CD4-positive, alpha-beta T cell treated with Interleukin-4 for 4 hours (primary cell): ENCODE data around the gene FOXI1.
"Not testable (repeated sequence)": the region's sequence is repeated elsewhere in the genome, so short reads cannot be mapped to it uniquely, and the experiment has no call there.

ENCODE experiments used
- DNase-seq: peaks from one replicate; pipeline ENCODE4 v3.0.0-alpha.2; 2020

Gene FOXI1

GRCh38 chr5:170094329-170094728 lies 11.4 kb upstream of the FOXI1 start:
- not testable (repeated sequence) for DNase-seq

- DNase-seq = no peak
These were observed 10.1 kb upstream of the FOXI1 start for GRCh38 chr5:170095646-170096045.

GRCh38 chr5:170097934-170098333 lies 7.8 kb upstream of the FOXI1 start:
- DNase-seq = no peak

- DNase-seq = peak; percentile 56
These were observed 5.4 kb upstream of the FOXI1 start for GRCh38 chr5:170100066-170100943.

- no peak for DNase-seq
These were observed 2.2 kb upstream of the FOXI1 start for GRCh38 chr5:170103447-170103846.

- DNase-seq = no peak
These were observed 1.4 kb upstream of the FOXI1 start for GRCh38 chr5:170104299-170104698.

- DNase-seq = no peak
These were observed 987 bp upstream of the FOXI1 start for GRCh38 chr5:170104710-170105109.

- no peak for DNase-seq
These were observed 2.0 kb downstream of the FOXI1 start for GRCh38 chr5:170107674-170108073.

GRCh38 chr5:170108266-170108785 lies 2.6 kb downstream of the FOXI1 start:
- DNase-seq = no peak

- no peak for DNase-seq
These were observed 3.6 kb downstream of the FOXI1 start for GRCh38 chr5:170109059-170110031.

GRCh38 chr5:170110403-170111087 lies 4.8 kb downstream of the FOXI1 start:
- DNase-seq = no peak

GRCh38 chr5:170111088-170111785 lies 5.5 kb downstream of the FOXI1 start:
- no peak for DNase-seq

GRCh38 chr5:170112876-170113521 lies 7.3 kb downstream of the FOXI1 start:
- DNase-seq = no peak

- DNase-seq = no peak
These were observed 7.8 kb downstream of the FOXI1 start for GRCh38 chr5:170113522-170113900.

GRCh38 chr5:170114271-170114670 lies 8.6 kb downstream of the FOXI1 start:
- no peak for DNase-seq

- no peak for DNase-seq
These were observed 10.2 kb downstream of the FOXI1 start for GRCh38 chr5:170115925-170116324.

- DNase-seq = no peak
These were observed 12.0 kb downstream of the FOXI1 start for GRCh38 chr5:170117736-170118135.

GRCh38 chr5:170120576-170120975 lies 14.9 kb downstream of the FOXI1 start:
- no peak for DNase-seq

GRCh38 chr5:170121321-170121720 lies 15.6 kb downstream of the FOXI1 start:
- no peak for DNase-seq

GRCh38 chr5:170126061-170126460 lies 20.4 kb downstream of the FOXI1 start:
- no peak for DNase-seq

GRCh38 chr5:170126626-170127025 lies 20.9 kb downstream of the FOXI1 start:
- no peak for DNase-seq

- no peak for DNase-seq
These were observed 25.5 kb downstream of the FOXI1 start for GRCh38 chr5:170131235-170131634.
